GM23248 (cell line): ENCODE measurements around the gene GRIP1. TPM values are rescaled to one million over a fixed set of nuclear protein-coding genes. Genes with fewer than 3 reads are reported as not detected.

Source experiments
- DNase-seq: peaks from one replicate; pipeline ENCODE4 v3.0.0-alpha.2; 2015
- H2AFZ ChIP-seq: fragments of 200-600 bp; sonication (generic); 2 replicates; pipeline ENCODE4 v1.6.1; 2016; ENCODE audit warnings: antibody characterized with exemption
- H3F3A ChIP-seq: fragments of 200-600 bp; sonication (generic); 2 replicates; pipeline ENCODE4 v1.6.1; 2016; ENCODE audit warnings: mild to moderate bottlenecking, antibody characterized with exemption, mixed run types; ENCODE audit not compliant: insufficient read depth
- H3K27ac ChIP-seq: fragments of 200-600 bp; sonication (generic); 2 replicates; pipeline ENCODE4 v1.5.1; 2016; ENCODE audit warnings: mild to moderate bottlenecking
- H3K27me3 ChIP-seq: fragments of 200-600 bp; sonication (generic); replicated peaks from 2 replicates; pipeline ENCODE4 v1.6.1; 2016; ENCODE audit warnings: mild to moderate bottlenecking; ENCODE audit not compliant: insufficient read depth
- H3K36me3 ChIP-seq: fragments of 200-600 bp; sonication (generic); 2 replicates; pipeline ENCODE4 v1.6.1; 2016; ENCODE audit warnings: low read depth, mild to moderate bottlenecking
- H3K4me1 ChIP-seq: fragments of 200-600 bp; sonication (generic); 2 replicates; pipeline ENCODE4 v1.6.1; 2016; ENCODE audit warnings: mild to moderate bottlenecking; ENCODE audit not compliant: insufficient read depth
- H3K4me2 ChIP-seq: fragments of 200-600 bp; sonication (generic); one replicate; pipeline ENCODE4 v1.6.1; 2016; ENCODE audit warnings: mild to moderate bottlenecking; ENCODE audit not compliant: unreplicated experiment
- H3K4me3 ChIP-seq: fragments of 200-600 bp; sonication (generic); 2 replicates; pipeline ENCODE4 v1.5.1; 2016; ENCODE audit warnings: mild to moderate bottlenecking
- H3K79me2 ChIP-seq: fragments of 200-600 bp; sonication (generic); 2 replicates; pipeline ENCODE4 v1.6.1; 2016; ENCODE audit warnings: mild to moderate bottlenecking; ENCODE audit not compliant: insufficient read depth
- H3K9ac ChIP-seq: fragments of 200-600 bp; sonication (generic); 2 replicates; pipeline ENCODE4 v1.6.1; 2016; ENCODE audit warnings: mild to moderate bottlenecking
- H3K9me2 ChIP-seq: fragments of 200-600 bp; sonication (generic); 2 replicates; pipeline ENCODE4 v1.6.1; 2016; ENCODE audit warnings: mixed run types, mild to moderate bottlenecking, moderate library complexity; ENCODE audit not compliant: insufficient read depth
- H3K9me3 ChIP-seq: fragments of 200-600 bp; sonication (generic); one replicate; pipeline ENCODE4 v1.6.1; 2017; ENCODE audit warnings: low read depth
- H4K20me1 ChIP-seq: fragments of 200-600 bp; sonication (generic); 2 replicates; pipeline ENCODE4 v1.6.0; 2016; ENCODE audit not compliant: insufficient read depth
- EZH2 ChIP-seq: fragments of 200-600 bp; sonication (generic); IDR thresholded peaks from 2 replicates; pipeline ENCODE4 v1.6.1; 2018; ENCODE audit warnings: antibody characterized with exemption, mild to moderate bottlenecking; ENCODE audit not compliant: insufficient read depth, poor library complexity, severe bottlenecking
- EZH2phosphoT487 ChIP-seq: fragments of 200-600 bp; sonication (generic); IDR thresholded peaks from 2 replicates; pipeline ENCODE4 v1.6.1; 2018; ENCODE audit warnings: antibody characterized with exemption, moderate library complexity, mild to moderate bottlenecking, low read depth; ENCODE audit not compliant: insufficient read depth
- WGBS, 2 experiments: methylation state at CpG; one replicate each; pipeline ENCODE4 v1.1.6; 2015 to 2017; ENCODE audit warnings: low lambda C conversion rate in 2 of 2, low coverage in 1 of 2; ENCODE audit errors: missing lambda C conversion rate in 2 of 2; 5-methylcytosine and 5-hydroxymethylcytosine counted together
- in situ Hi-C: fragments of 300-500 bp; cut with MboI; formaldehyde crosslinking; loops from 2 replicates; pipeline ENCODE4 v1.15.0; 2020
- polyA plus RNA-seq: library from polyadenylated mRNA; unstranded; fragments of >200 nt; fragmentation: Nextera tagmentation; extraction: Ambion mirVana; gene quantifications from 2 replicates; pipeline ENCODE4 v1.2.1, GENCODE V29; 2016
- total RNA-seq: library from RNA; depleted of rRNA; stranded (reverse); fragments of >200 nt; shearing (Covaris generic); gene quantifications from 2 replicates; pipeline ENCODE4 v1.2.3, GENCODE V29; 2014

Gene GRIP1
- total and polyA plus RNA-seq, 2 experiments from 2014 or later, result not detected

- WGBS, 2 experiments, result 34 to 49% methylated on average over 3 of the region's 3 CpGs
- in situ Hi-C loops, result no loop called here
- Histone ChIP-seq H3K9me3 (no peaks in the 10 kb centered on the region), H3K9me2 (no peaks in the 10 kb centered on the region), H3F3A (no peaks in the 10 kb centered on the region), H3K27ac (no peak overlapping the region), H3K9ac (no peak overlapping the region), H4K20me1 (no peaks in the 10 kb centered on the region), H2AFZ (no peak overlapping the region), H3K4me2 (no peak overlapping the region), H3K4me1 (no peaks in the 10 kb centered on the region), H3K79me2 (no peaks in the 10 kb centered on the region), H3K36me3 (no peaks in the 10 kb centered on the region), H3K4me3 (no peak overlapping the region), H3K27me3 (0 out of 2 replicates have a peak, but pooled peaks cover 11% of the 10 kb centered on the region)
- TF ChIP-seq EZH2, result no peak
- no peak for TF ChIP-seq EZH2phosphoT487
- DNase-seq, result no peak
Measured at GRCh38 chr12:66603981-66604479, 74.8 kb downstream of the GRIP1 start.

DNA sequence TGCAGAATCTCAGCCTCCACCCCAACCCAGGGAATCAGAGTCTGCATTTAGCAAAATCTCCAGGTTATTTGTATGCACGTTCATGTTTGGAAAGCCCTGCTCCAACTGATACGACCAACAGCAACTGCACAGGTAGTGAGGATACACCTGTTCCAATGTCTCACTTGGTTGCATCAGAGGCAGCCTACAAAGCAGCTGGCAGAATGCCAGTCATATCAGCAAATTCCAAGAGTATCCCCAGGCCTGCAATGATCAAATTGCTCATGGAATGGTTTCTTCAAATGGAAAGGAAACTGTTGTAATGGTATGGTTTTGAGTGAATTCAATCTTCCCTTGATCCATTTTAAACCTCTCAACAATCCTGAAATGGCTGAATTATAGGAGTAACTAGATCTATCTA lies 75.4 kb downstream of the GRIP1 start:
- TF ChIP-seq EZH2, result no peak
- TF ChIP-seq EZH2phosphoT487, result no peak
- WGBS, 2 experiments, result 29 to 33% methylated on average over 2 of the region's 2 CpGs
- H3K27me3 ChIP-seq, result 0 out of 2 replicates have a peak, but pooled peaks cover 14% of the 10 kb centered on the region
- no peak overlapping the region for H3K4me3 ChIP-seq
- no peaks in the 10 kb centered on the region for H3K9me2 ChIP-seq
- no peaks in the 10 kb centered on the region for H3K36me3 ChIP-seq
- H3K79me2 ChIP-seq, result no peaks in the 10 kb centered on the region
- no peak for DNase-seq
- no peaks in the 10 kb centered on the region for H3K4me1 ChIP-seq
- no peak overlapping the region for H2AFZ ChIP-seq
- H3K27ac ChIP-seq, result no peak overlapping the region
- in situ Hi-C loops, result no loop called here
- no peaks in the 10 kb centered on the region for H3K9me3 ChIP-seq
- H3K4me2 ChIP-seq, result no peak overlapping the region
- H3K9ac ChIP-seq, result no peak overlapping the region
- H3F3A ChIP-seq, result no peaks in the 10 kb centered on the region
- no peaks in the 10 kb centered on the region for H4K20me1 ChIP-seq

DNA sequence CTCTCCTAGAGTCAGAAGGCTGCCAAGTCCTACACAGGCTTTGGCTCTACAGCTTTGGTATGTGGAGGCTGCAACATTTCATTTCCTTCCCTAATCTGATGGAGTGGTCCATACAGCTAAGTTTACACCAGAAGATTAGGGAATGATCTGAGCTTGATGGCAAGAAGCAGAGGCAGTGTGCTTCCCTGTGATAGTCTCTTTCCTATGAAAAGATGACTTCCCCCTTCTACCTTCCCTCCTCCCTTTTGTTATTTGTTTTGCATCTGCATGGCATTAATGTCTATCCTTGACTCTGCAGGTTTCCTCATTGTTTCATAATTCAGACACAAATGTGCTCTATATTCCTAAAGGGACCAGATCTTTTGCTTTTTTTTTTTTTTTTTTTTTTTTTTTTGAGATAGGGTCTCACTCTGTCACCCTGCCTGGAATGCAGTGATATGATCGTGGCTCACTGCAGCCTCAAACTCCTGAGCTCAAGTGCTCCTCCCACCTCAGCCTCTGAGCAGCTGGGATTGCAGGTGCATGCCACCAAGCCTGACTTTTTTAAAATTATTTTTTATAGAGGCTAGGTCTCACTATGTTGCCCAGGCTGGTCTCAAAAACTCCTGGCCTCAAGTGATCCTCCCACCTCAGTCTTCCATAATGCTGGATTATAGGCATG lies 76.3 kb downstream of the GRIP1 start:
- in situ Hi-C loops, result no loop called here
- Histone ChIP-seq H3K9me3 (no peaks in the 10 kb centered on the region), H3K27me3 (0 out of 2 replicates have a peak, but pooled peaks cover 15% of the 10 kb centered on the region), H3K27ac (no peak overlapping the region), H4K20me1 (no peaks in the 10 kb centered on the region), H3K4me3 (no peak overlapping the region), H3K4me2 (no peak overlapping the region), H2AFZ (no peak overlapping the region), H3K9me2 (no peaks in the 10 kb centered on the region), H3K9ac (no peak overlapping the region), H3K36me3 (no peaks in the 10 kb centered on the region), H3K79me2 (no peaks in the 10 kb centered on the region), H3F3A (no peaks in the 10 kb centered on the region), H3K4me1 (no peaks in the 10 kb centered on the region)
- 0% methylated on average over 1 of the region's 1 CpG for WGBS, 2 experiments
- TF ChIP-seq EZH2 (no peak), EZH2phosphoT487 (no peak)
- no peak for DNase-seq

DNA sequence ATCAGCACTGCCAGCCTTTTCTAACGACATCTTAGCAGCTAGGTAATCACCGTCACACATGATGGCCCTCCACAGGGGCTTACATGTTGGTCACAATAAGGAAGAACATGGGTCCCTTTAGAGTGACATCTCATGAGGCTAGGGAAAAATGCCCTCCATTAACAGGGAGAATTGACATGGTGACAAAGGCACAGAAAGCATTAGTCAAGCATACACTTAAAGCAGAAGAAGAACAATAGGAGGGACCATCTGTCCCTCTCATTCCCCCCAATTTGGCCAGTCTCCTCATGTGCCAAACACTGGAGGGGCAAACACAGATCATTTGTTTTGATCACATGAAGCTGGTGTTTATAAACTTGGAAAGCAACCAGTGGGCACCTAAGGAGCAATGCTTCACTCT lies 78.0 kb downstream of the GRIP1 start:
- H3K79me2 ChIP-seq, result no peaks in the 10 kb centered on the region
- no peaks in the 10 kb centered on the region for H3K36me3 ChIP-seq
- TF ChIP-seq EZH2phosphoT487 (no peak), EZH2 (no peak)
- H3K4me1 ChIP-seq, result no peaks in the 10 kb centered on the region
- WGBS, 2 experiments, result 14 to 19% methylated on average over 2 of the region's 2 CpGs
- in situ Hi-C loops, result no loop called here
- no peak overlapping the region for H3K4me2 ChIP-seq
- H3K9me3 ChIP-seq, result no peaks in the 10 kb centered on the region
- H3K4me3 ChIP-seq, result no peak overlapping the region
- H4K20me1 ChIP-seq, result no peaks in the 10 kb centered on the region
- H3K9ac ChIP-seq, result no peak overlapping the region
- H3K27ac ChIP-seq, result no peak overlapping the region
- H2AFZ ChIP-seq, result no peak overlapping the region
- no peaks in the 10 kb centered on the region for H3K9me2 ChIP-seq
- DNase-seq, result no peak
- H3K27me3 ChIP-seq, result 0 out of 2 replicates have a peak, but pooled peaks cover 15% of the 10 kb centered on the region
- H3F3A ChIP-seq, result no peaks in the 10 kb centered on the region

DNA sequence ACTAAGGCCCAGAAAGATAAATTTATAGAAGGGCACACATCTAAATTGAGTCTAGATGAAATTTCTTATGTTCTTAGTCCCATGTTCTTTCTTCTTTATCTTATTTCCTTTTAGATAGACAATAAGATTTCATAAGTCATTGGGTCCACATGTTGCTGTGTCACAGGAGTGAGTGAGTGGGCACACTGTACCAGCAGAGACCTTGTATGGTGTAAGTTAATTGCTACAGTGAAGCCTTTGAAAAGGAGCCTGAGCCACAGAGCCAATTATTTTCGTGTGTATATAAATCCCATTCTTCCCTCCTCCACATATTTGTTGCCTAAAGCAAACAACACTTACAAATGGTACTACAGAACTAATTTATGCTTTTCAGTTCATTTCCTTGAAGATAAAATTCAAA lies 79.1 kb downstream of the GRIP1 start:
- no peak overlapping the region for H3K4me2 ChIP-seq
- H3K27ac ChIP-seq, result no peak overlapping the region
- no peaks in the 10 kb centered on the region for H3K36me3 ChIP-seq
- in situ Hi-C loops, result no loop called here
- no peak overlapping the region for H3K9ac ChIP-seq
- H3K9me3 ChIP-seq, result no peaks in the 10 kb centered on the region
- DNase-seq, result no peak
- no peaks in the 10 kb centered on the region for H3K79me2 ChIP-seq
- WGBS, 2 experiments, result 0 to 6% methylated on average over 1 of the region's 1 CpG
- H3K4me1 ChIP-seq, result no peaks in the 10 kb centered on the region
- no peak overlapping the region for H3K4me3 ChIP-seq
- H3K27me3 ChIP-seq, result 0 out of 2 replicates have a peak, but pooled peaks cover 11% of the 10 kb centered on the region
- H4K20me1 ChIP-seq, result no peaks in the 10 kb centered on the region
- TF ChIP-seq EZH2phosphoT487 (no peak), EZH2 (no peak)
- no peaks in the 10 kb centered on the region for H3F3A ChIP-seq
- H2AFZ ChIP-seq, result no peak overlapping the region
- no peaks in the 10 kb centered on the region for H3K9me2 ChIP-seq
